HG02852 (cell line): ENCODE results near the gene NUP214.
"Not testable (repeated sequence)": the region's sequence is repeated elsewhere in the genome, so short reads cannot be mapped to it uniquely, and the experiment has no call there.

Experiments used
- ATAC-seq: cut with Tn5 transposase; IDR thresholded peaks from one replicate; pipeline ENCODE4 v1.9.1; 2021; ENCODE audit warnings: mild to moderate bottlenecking, moderate library complexity; ENCODE audit not compliant: unreplicated experiment

The NUP214 gene

DNA sequence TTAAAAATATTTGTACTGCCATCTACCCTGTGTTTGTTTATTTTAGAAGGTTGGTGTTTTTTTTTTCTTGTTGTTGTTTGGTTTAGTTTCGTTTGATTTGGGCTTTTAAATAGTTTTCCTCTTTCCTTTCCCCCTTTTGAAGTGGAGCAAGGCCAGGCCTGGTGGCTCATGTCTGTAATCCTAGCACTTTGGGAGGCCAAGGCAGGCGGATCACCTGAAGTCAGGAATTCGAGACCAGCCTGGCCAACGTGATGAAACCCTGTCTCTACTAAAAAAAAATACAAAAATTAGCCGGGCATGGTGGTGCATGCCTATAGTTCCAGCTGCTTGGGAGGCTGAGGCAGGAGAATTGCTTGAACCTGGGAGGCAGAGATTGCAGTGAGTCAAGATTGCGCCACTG is 65.6 kb downstream of the NUP214 start:
- not testable (repeated sequence) for ATAC-seq

DNA sequence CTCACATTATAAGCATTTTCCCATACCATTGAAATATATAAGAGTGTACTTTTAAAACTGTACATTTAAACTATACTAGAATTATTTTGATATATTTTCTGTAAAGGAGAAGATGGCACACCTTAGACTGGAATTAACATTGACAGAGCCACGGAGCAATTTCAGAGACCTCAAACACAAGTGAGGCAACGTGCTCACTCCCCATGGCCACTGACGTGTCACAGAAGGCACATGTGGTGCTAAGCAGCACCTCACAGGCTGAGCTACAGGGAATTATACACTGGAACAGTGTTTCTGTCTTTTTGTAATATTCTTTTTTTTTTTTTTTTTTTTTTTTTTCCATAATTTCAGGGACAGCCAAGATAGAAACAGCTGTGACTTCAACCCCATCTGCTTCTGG is 66.5 kb downstream of the NUP214 start:
- no peak for ATAC-seq

DNA sequence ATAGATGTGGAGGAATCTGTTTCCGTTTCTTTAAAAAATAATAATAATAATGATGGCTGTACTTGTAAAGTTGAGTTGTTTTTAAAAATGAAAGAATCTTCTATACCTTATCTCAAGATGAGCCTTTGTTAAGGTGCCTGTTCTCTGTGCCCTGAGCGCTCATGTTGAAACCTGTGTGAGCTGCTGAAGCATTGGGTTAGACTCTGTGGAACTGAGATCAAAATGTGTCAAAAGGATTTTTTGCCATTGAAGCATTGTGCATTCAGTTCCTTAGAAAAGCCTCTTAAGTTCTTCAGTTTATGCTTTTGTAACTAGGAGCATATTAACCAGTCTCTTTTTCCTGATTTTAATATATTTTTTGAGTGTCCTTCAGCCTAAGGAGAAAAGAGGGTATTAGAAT is 67.7 kb downstream of the NUP214 start:
- no peak for ATAC-seq

DNA sequence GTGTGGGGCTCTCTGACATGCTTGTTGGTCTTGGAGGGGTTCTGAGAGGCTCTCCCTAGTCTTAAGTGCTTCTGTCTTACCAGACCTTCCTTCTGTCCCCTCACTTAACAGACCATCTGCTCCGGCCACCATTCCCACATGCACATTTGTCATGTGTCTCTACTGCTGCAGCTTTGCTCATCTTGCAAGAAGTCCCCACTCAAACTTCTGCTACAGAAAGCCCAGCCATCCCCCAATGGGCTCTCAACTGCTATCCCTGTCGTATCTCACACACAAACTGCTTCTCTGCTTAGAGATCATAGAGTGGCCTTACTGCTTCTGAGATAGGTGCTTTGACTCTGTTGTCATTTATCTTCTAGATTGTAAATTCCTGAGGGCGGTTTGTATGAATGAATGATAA is 69.4 kb downstream of the NUP214 start:
- ATAC-seq: no peak

DNA sequence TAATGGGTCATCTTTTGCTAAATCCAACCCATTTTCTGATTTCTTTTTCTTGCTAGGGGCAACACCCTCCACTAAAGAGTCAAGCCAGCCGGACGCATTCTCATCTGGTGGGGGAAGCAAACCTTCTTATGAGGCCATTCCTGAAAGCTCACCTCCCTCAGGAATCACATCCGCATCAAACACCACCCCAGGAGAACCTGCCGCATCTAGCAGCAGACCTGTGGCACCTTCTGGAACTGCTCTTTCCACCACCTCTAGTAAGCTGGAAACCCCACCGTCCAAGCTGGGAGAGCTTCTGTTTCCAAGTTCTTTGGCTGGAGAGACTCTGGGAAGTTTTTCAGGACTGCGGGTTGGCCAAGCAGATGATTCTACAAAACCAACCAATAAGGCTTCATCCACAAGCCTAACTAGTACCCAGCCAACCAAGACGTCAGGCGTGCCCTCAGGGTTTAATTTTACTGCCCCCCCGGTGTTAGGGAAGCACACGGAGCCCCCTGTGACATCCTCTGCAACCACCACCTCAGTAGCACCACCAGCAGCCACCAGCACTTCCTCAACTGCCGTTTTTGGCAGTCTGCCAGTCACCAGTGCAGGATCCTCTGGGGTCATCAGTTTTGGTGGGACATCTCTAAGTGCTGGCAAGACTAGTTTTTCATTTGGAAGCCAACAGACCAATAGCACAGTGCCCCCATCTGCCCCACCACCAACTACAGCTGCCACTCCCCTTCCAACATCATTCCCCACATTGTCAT is 72.0 kb downstream of the NUP214 start:
- no peak for ATAC-seq

- ATAC-seq: no peak
These were observed 72.8 kb downstream of the NUP214 start for GRCh38 chr9:131198041-131198715.

- no peak for ATAC-seq
These were observed 76.5 kb downstream of the NUP214 start for GRCh38 chr9:131201856-131202255.

GRCh38 chr9:131203431-131204218 is 78.2 kb downstream of the NUP214 start:
- ATAC-seq: no peak

GRCh38 chr9:131204285-131204684 is 78.9 kb downstream of the NUP214 start:
- no peak for ATAC-seq

GRCh38 chr9:131206495-131206894 is 81.1 kb downstream of the NUP214 start:
- ATAC-seq: no peak

- ATAC-seq: not testable (repeated sequence)
These were observed 86.5 kb downstream of the NUP214 start for GRCh38 chr9:131211920-131212319.

- ATAC-seq: no peak
These were observed 89.0 kb downstream of the NUP214 start for GRCh38 chr9:131214286-131214856.

- ATAC-seq: no peak
These were observed 89.5 kb downstream of the NUP214 start for GRCh38 chr9:131214876-131215275.

DNA sequence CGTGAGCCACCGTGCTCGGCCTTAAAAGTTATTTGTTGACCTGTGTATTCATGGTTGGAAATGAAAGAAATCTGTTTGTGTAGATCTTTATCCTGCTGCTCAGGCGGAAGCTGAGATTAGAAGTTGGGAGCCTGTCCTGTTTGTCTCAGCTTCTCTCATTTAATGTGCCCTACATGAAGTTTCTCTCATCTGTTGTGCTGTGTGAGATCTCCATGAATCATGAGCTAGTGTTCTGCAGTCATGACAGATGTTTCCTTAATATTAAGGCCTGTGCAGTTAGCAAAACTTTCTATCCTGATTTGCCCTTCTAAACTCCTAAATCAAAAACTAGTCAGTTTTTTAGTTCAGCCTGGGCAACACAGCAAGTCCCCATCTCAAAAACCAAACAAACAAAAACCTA is 91.4 kb downstream of the NUP214 start:
- ATAC-seq: no peak

DNA sequence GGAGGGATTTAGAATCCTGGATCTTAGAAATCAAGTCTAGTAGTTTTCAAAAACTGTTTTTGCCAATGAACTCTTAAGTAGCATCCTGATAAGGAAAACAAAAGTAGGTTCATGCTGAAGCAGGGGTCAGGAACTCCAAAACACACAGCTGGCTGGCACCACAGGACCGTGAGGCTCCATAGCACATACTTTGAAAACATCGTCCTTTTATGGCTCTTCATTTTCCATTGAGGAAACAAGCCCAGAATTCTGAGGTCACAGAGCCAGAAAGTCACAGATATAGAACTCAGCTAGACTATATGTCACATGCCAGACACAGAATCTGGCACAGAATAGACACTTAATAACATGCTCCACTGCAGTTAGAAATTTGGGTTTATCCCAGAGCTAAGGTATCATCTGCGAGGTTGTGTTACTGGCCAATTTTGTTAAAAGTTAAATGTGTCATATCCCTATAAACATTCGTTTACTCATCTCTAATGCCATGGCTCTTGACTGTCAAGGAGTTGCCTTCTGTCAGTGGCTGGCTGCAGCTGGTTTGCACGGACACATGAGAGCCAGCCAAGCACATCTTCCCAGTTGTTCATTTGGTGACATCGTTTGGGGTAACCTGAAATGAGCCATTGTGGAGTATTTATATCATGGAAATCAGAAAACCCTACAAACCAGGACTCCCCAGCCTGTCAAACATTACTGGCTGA is 92.1 kb downstream of the NUP214 start:
- no peak for ATAC-seq

DNA sequence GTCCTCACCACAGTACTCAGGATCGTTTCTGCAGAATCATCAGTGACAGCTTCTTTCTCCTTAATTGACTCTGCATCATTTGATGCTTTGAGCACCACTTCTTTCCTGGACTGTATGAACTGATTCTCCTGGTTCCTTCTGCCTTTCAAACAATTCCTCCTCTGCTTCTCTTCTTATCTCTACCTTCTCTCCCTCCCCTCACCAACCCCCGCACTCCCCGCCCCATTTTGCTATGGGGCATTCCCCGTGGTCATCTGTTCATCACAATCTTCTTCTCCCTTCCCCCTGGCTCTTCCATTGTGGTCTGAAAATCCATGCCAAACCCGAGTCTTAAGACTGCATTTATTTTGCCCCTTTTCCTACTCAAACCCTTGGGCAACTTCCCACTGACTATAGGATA is 93.0 kb downstream of the NUP214 start:
- no peak for ATAC-seq

- ATAC-seq: no peak
These were observed 95.1 kb downstream of the NUP214 start for GRCh38 chr9:131220485-131220884.

DNA sequence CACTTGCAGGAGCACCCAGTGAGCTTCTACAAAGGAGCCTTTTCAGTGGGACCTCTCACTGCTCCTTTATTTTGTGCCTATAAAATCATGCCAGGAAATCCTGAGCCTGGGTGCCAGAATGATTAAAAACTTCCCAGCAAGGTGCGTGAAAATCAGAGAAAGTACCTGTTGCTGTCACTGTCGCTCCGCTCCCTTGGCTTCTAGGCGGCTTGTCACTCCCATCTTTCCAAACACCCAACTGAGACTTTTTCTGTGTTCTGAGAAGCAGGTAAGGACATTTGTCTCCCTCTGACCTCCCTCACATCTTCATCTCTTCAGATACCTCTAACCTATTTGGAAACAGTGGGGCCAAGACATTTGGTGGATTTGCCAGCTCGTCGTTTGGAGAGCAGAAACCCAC is 97.1 kb downstream of the NUP214 start:
- ATAC-seq: no peak

DNA sequence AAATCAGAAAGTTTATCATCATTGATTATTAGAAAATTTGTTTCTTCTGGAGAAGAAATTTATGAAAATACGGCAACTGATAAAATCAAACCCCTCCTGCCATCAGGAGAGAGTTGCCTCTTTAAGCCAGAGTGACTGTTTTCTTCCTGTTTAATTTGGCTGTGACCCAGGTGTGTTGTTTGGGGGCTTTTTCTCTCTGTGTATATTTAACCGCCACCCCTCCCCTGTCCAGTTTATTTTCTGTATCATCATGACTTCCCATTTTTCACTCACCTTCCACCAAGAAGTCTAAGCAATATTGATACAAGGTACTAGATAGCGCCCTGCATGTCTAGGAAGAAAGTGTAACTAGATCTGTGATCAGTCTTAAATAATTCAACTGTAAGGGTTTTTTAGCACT is 100.8 kb downstream of the NUP214 start:
- no peak for ATAC-seq

GRCh38 chr9:131227112-131227958 is 101.9 kb downstream of the NUP214 start:
- no peak for ATAC-seq
